ENCODE data around the gene EFCAB6.

GRCh38 chr22:43830931-43831560 is 18.9 kb upstream of the EFCAB6 start:
- TF ChIP-seq, protein P1, sequence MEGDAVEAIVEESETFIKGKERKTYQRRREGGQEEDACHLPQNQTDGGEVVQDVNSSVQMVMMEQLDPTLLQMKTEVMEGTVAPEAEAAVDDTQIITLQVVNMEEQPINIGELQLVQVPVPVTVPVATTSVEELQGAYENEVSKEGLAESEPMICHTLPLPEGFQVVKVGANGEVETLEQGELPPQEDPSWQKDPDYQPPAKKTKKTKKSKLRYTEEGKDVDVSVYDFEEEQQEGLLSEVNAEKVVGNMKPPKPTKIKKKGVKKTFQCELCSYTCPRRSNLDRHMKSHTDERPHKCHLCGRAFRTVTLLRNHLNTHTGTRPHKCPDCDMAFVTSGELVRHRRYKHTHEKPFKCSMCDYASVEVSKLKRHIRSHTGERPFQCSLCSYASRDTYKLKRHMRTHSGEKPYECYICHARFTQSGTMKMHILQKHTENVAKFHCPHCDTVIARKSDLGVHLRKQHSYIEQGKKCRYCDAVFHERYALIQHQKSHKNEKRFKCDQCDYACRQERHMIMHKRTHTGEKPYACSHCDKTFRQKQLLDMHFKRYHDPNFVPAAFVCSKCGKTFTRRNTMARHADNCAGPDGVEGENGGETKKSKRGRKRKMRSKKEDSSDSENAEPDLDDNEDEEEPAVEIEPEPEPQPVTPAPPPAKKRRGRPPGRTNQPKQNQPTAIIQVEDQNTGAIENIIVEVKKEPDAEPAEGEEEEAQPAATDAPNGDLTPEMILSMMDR (IDR thresholded peaks at IDR 0.05) = no peak
- TF ChIP-seq EZH2 (IDR thresholded peaks at IDR 0.05; ENCODE audit: borderline replicate concordance, insufficient read depth, low read depth, low read length, poor library complexity, severe bottlenecking) = no peak
